Measurements from ENCODE around the gene KLRC3.
"Not testable (repeated sequence)": the region's sequence is repeated elsewhere in the genome, so short reads cannot be mapped to it uniquely, and the experiment has no call there.

KLRC3 gene

DNA sequence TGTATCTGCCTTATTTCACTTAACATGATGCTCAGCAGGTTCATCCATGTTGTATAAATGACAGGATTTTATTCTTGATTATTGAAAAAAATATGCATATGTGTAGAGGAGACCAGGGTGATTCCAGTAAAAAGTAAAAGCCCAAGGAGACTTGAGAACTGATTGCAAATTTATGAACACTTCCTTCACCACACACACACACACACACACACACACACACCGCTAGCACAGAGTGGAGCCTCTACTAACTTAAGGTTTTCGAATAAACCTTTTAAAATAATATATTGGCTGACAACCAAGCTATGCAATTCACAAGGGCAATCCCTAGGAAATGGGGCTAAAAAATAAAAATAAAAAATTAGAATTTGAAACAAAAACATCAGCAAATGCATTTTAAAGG, 22.2 kb downstream of the KLRC3 start:
- Histone ChIP-seq H3K9ac (ENCODE audit: low read depth, low read length) (no peak overlapping the region), H3K4me1 (ENCODE audit: control insufficient read depth, insufficient read depth, low read length) (peaks cover 2% of the 10 kb centered on the region), H3K36me3 (ENCODE audit: control insufficient read depth, insufficient read depth, low read length) (no peaks in the 10 kb centered on the region), H3K4me3 (ENCODE audit: low read depth, low read length) (no peak overlapping the region), H3K27me3 (ENCODE audit: control insufficient read depth, insufficient read depth, low read length) (no peaks in the 10 kb centered on the region), H3K9me3 (ENCODE audit: control insufficient read depth, insufficient read depth, low read length) (no peaks in the 10 kb centered on the region)

DNA sequence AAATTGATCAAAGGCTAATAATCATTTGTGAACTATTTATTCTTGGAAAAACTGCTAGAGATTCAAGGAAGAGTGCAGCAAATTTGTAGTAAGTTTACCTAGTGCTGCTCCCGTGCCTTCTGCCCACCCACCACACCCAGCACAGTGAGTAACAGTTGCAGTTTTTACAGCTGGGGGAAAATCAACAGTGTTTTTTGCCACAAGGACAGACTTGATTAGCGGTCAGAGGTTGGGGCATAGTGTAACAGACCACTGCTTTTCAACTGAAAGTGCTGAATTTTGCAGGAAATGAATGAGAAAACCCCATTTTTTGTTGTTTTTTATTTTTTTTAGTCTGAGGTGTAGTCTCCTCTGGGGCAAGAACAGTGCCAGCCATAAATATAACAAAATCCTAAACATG, 23.1 kb downstream of the KLRC3 start:
- no peak overlapping the region for H3K4me3 ChIP-seq (ENCODE audit: low read depth, low read length)
- no peak overlapping the region for H3K9ac ChIP-seq (ENCODE audit: low read depth, low read length)

DNA sequence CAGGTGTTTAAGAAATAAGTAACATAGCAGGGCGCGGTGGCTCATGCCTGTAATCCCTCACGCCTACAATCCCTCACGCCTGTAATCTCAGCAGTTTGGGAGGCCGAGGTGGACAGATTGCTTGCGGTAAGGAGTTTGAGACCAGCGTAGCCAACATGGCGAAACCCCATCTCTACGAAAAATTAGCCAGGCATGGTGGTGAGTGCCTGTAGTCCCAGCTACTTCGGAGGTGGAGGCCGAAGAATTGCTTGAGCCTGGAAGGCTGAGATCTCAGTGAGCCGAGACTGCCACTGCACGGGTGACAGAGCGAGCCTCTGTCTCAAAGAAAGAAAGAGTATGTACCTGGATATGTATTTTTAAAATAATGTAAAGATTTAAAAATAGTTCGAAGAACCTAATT, 24.2 kb downstream of the KLRC3 start:
- not testable (repeated sequence) for H3K27me3 ChIP-seq (ENCODE audit: control insufficient read depth, insufficient read depth, low read length); H3K36me3 ChIP-seq (ENCODE audit: control insufficient read depth, insufficient read depth, low read length); H3K4me3 ChIP-seq (ENCODE audit: low read depth, low read length); H3K9me3 ChIP-seq (ENCODE audit: control insufficient read depth, insufficient read depth, low read length); H3K9ac ChIP-seq (ENCODE audit: low read depth, low read length); H3K4me1 ChIP-seq (ENCODE audit: control insufficient read depth, insufficient read depth, low read length)

More for the DNA sequence above, 23.1 kb downstream of the KLRC3 start:
- H3K9me3 ChIP-seq (ENCODE audit: control insufficient read depth, insufficient read depth, low read length) = no peaks in the 10 kb centered on the region
- no peaks in the 10 kb centered on the region for H3K27me3 ChIP-seq (ENCODE audit: control insufficient read depth, insufficient read depth, low read length)
- no peaks in the 10 kb centered on the region for H3K36me3 ChIP-seq (ENCODE audit: control insufficient read depth, insufficient read depth, low read length)
- H3K4me1 ChIP-seq (ENCODE audit: control insufficient read depth, insufficient read depth, low read length) = peaks cover 2% of the 10 kb centered on the region

DNA sequence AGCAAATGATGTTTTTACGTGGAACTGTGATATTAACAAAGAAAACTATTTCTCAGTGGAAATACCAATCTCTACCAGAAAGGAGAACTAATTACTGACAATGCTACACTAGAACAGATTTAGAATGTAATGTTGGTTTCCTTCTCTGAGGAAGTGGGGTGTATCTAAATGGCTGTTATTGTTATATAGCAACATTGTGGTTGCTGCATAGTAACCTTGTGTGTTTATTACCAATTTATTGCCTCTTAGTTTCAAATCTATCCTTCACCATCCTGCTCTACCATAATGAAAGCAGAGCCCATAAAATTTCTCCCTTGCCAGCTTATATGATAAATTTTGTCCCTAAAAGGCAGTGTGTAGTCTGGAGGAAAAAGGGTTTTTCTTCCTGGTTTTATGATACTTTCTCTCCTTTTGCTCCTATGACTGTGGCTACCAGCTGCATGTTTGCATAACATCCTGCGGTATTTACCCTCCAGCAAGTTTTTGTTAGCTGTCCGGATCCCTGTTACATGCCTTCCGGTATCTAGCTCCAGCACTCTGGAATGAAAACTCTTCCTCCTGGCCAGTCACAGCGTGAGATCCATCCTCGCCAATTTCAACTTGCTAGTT, 24.9 kb downstream of the KLRC3 start:
- H3K9ac ChIP-seq (ENCODE audit: low read depth, low read length) = no peak overlapping the region
- H3K4me1 ChIP-seq (ENCODE audit: control insufficient read depth, insufficient read depth, low read length) = peaks cover 2% of the 10 kb centered on the region
- no peak overlapping the region for H3K4me3 ChIP-seq (ENCODE audit: low read depth, low read length)

DNA sequence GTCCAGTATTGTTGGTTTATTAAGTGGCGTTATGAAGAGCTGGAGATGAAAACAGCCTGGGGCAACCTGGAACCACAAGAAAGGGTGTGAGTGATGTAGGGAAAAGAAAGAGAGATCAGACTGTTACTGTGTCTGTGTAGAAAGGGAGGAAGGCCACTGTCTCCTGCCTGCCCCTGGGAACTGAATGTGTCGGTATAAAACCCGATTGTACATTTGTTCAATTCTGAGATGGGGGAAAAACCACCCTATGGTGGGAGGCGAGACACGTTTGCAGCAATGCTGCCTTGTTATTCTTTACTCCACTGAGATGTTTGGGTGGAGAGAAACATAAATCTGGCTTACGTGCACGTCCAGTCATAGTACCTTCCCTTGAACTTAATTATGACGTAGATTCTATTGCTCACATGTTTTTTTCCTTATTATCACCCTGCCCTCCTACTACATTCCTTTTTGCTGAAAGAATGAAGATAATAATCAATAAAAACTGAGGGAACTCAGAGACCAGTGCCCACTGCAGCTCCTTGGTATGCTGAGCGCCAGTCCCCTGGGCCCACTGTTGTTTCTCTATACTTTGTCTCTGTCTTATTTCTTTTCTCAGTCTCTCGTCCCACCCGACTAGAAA, 25.8 kb downstream of the KLRC3 start:
- not testable (repeated sequence) for H3K9me3 ChIP-seq (ENCODE audit: control insufficient read depth, insufficient read depth, low read length); H3K36me3 ChIP-seq (ENCODE audit: control insufficient read depth, insufficient read depth, low read length); H3K4me3 ChIP-seq (ENCODE audit: low read depth, low read length); H3K4me1 ChIP-seq (ENCODE audit: control insufficient read depth, insufficient read depth, low read length); H3K9ac ChIP-seq (ENCODE audit: low read depth, low read length); H3K27me3 ChIP-seq (ENCODE audit: control insufficient read depth, insufficient read depth, low read length)

More for the DNA sequence above, 24.9 kb downstream of the KLRC3 start:
- Histone ChIP-seq H3K27me3 (ENCODE audit: control insufficient read depth, insufficient read depth, low read length) (no peaks in the 10 kb centered on the region), H3K9me3 (ENCODE audit: control insufficient read depth, insufficient read depth, low read length) (no peaks in the 10 kb centered on the region), H3K36me3 (ENCODE audit: control insufficient read depth, insufficient read depth, low read length) (no peaks in the 10 kb centered on the region)

DNA sequence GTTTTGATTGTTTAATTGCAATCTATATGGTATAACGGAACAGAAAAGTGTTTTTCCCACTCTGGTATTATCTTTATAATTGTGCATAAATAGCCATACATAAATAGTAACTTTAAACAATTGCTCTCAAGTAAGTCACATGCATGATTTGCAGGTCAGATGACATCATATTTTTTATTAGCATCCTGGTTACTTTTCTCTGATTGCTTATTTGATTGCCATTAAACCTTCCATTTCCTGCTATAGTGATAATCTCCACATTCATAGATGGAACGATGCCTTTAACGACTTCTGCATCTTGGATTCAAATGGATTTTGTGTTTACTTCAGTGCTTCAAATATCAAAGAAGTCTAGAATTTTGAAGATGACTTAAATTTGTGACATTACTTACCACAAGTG, 27.1 kb downstream of the KLRC3 start:
- H3K9me3 ChIP-seq (ENCODE audit: control insufficient read depth, insufficient read depth, low read length) = no peaks in the 10 kb centered on the region
- no peaks in the 10 kb centered on the region for H3K27me3 ChIP-seq (ENCODE audit: control insufficient read depth, insufficient read depth, low read length)
- H3K36me3 ChIP-seq (ENCODE audit: control insufficient read depth, insufficient read depth, low read length) = no peaks in the 10 kb centered on the region
- H3K4me1 ChIP-seq (ENCODE audit: control insufficient read depth, insufficient read depth, low read length) = peaks cover 2% of the 10 kb centered on the region
- H3K9ac ChIP-seq (ENCODE audit: low read depth, low read length) = no peak overlapping the region
- H3K4me3 ChIP-seq (ENCODE audit: low read depth, low read length) = no peak overlapping the region

DNA sequence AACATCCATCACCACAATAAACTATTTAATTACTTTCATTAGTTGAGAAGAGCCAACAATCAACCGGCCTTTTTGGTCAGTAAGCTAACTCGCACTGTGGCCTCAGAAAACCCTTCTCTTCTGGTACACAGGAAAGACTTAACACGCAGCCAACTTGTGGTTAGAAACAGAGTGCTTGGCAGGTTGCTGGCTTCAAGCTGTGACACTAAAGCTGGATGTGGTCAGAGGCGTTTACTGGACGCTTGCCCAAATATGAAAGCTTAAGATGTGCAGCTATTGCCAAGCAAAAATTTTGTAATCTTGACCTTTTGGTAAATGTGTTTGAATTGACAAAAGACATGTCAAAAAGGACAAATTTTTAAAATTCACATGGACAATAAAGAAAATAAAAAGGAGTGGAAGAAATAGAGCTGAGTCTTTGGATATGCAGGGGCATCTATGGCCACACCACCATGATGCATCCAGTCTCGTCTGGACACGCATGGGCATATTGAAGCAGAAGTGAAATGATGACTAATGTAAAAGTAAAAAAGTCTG, 27.9 kb downstream of the KLRC3 start:
- H3K9me3 ChIP-seq (ENCODE audit: control insufficient read depth, insufficient read depth, low read length) = no peaks in the 10 kb centered on the region
- H3K4me1 ChIP-seq (ENCODE audit: control insufficient read depth, insufficient read depth, low read length) = peaks cover 2% of the 10 kb centered on the region
- H3K4me3 ChIP-seq (ENCODE audit: low read depth, low read length) = no peak overlapping the region
- no peaks in the 10 kb centered on the region for H3K36me3 ChIP-seq (ENCODE audit: control insufficient read depth, insufficient read depth, low read length)
- H3K27me3 ChIP-seq (ENCODE audit: control insufficient read depth, insufficient read depth, low read length) = no peaks in the 10 kb centered on the region
- H3K9ac ChIP-seq (ENCODE audit: low read depth, low read length) = no peak overlapping the region

DNA sequence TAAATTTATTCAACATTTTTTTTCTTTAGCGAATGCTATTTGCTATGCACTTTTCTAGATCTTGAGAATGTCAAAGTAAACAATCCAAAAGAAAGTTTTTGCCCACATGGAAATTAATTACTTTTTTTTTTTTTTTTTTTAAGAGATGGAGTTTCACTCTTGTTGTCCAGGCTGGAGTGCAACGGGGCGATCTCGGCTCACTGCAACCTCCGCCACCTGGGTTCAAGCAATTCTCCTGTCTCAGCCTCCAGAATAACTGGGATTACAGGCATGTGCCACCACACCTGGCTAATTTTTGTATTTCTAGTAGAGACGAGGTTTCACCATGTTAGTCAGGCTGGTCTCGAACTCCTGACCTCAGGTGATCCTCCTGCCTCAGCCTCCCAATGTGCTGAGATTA, 29.4 kb downstream of the KLRC3 start:
- not testable (repeated sequence) for H3K4me1 ChIP-seq (ENCODE audit: control insufficient read depth, insufficient read depth, low read length); H3K27me3 ChIP-seq (ENCODE audit: control insufficient read depth, insufficient read depth, low read length); H3K9me3 ChIP-seq (ENCODE audit: control insufficient read depth, insufficient read depth, low read length); H3K36me3 ChIP-seq (ENCODE audit: control insufficient read depth, insufficient read depth, low read length); H3K4me3 ChIP-seq (ENCODE audit: low read depth, low read length); H3K9ac ChIP-seq (ENCODE audit: low read depth, low read length)

DNA sequence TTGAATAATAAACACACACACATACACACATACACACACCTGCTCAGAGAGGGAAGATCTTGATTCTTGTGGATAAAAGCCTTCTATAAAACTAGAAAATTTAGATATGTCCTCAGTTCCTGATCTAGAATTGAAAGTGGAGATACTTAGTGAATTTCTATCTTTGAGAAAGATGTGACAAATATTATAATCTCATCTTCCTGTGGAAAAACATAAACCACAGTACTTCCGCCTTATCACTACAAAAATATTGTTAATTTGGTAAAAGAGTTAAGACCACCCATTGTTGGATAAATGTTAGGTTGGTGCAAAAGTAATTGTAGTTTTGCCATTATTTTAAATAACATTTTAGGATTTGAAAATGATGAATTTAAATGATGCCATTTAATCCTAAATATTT, 30.5 kb downstream of the KLRC3 start, which contains the start of gene KLRK1:
Gene KLRK1, minus strand, starts transcription at position 138 of the 400 bp plus-strand sequence. CDS start 1,231 bp downstream, outside the sequence.
- H3K4me1 ChIP-seq (ENCODE audit: control insufficient read depth, insufficient read depth, low read length) = no peaks in the 10 kb centered on the region
- no peaks in the 10 kb centered on the region for H3K27me3 ChIP-seq (ENCODE audit: control insufficient read depth, insufficient read depth, low read length)
- no peak within 1 kb of the TSS for H3K4me3 ChIP-seq (ENCODE audit: low read depth, low read length)
- no peak within 1 kb of the TSS for H3K9ac ChIP-seq (ENCODE audit: low read depth, low read length)
- H3K36me3 ChIP-seq (ENCODE audit: control insufficient read depth, insufficient read depth, low read length) = no peaks in the 10 kb centered on the region
- H3K9me3 ChIP-seq (ENCODE audit: control insufficient read depth, insufficient read depth, low read length) = no peaks in the 10 kb centered on the region

DNA sequence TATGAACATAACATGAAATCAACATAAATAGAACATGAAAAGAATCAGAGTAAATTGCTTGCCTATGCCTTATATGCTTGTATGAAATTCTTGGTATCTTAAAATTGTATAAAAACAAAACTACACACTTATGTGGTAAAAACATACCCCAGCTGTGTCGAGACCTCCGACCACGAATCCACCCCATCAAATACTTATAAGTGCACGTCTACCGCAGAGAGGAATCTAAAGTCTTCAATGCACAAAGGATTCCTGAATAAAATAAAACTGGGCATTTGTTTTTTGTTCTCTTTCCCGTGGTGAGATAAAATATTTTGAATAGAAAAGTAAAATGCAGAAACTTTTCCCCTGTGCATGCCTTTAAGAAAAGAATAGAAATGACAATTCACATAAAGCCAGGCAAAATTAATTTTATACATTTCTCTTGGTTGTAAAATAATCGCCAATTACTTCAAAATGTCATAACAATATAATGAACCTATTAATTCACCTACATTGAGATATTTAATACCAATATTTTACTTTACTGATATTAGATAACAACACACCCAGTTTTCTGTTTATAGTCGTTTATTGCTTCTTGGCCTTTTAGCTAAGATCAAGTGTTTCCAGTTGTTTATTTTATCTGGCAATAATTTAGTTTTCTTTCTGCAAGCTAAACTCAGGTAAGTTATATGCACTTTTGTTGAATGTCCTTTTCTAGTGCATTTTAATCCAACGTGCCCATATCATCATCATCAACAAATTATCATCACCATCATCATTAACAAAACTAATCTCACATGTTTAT, 31.6 kb downstream of the KLRC3 start:
- Histone ChIP-seq H3K4me3 (ENCODE audit: low read depth, low read length) (no peak overlapping the region), H3K4me1 (ENCODE audit: control insufficient read depth, insufficient read depth, low read length) (no peaks in the 10 kb centered on the region), H3K9me3 (ENCODE audit: control insufficient read depth, insufficient read depth, low read length) (no peaks in the 10 kb centered on the region), H3K27me3 (ENCODE audit: control insufficient read depth, insufficient read depth, low read length) (no peaks in the 10 kb centered on the region), H3K36me3 (ENCODE audit: control insufficient read depth, insufficient read depth, low read length) (no peaks in the 10 kb centered on the region), H3K9ac (ENCODE audit: low read depth, low read length) (no peak overlapping the region)

DNA sequence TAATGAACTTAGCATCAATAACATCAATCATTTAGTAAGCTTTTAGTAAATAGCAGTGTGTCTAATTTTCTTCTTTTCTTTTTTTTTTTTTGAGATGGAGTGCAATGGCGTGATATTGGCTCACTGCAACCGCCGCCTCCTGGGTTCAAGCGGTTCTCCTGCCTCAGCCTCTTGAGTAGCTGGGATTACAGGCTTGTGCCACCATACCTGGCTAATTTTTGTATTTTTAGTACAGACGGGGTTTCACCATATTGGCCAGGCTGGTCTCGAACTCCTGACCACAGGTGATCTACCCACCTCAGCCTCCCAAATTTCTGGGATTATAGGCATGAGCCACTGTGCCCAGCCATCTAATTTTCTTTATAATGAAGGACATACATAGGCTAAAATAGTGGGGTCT, 32.9 kb downstream of the KLRC3 start:
- H3K27me3 ChIP-seq (ENCODE audit: control insufficient read depth, insufficient read depth, low read length); H3K9me3 ChIP-seq (ENCODE audit: control insufficient read depth, insufficient read depth, low read length); H3K36me3 ChIP-seq (ENCODE audit: control insufficient read depth, insufficient read depth, low read length); H3K9ac ChIP-seq (ENCODE audit: low read depth, low read length); H3K4me3 ChIP-seq (ENCODE audit: low read depth, low read length); H3K4me1 ChIP-seq (ENCODE audit: control insufficient read depth, insufficient read depth, low read length): not testable (repeated sequence)

DNA sequence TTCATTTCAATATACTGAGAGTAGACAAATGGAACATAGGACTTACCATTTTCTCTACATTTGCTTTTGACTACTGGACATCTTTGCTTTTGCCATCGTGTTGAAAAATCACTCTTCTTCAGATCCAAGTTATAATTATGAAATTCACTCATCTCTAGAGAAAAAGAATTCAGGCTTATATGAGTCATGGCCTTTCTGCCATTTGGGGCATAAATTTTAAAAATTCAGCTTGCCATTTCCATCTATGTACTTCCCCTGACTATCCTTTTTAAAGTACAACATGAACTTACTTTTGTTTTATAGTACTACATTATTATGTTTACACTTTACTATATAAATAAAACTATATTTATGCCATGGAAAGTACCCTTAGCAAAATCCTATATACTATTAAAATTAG, 33.5 kb downstream of the KLRC3 start:
- H3K4me3 ChIP-seq (ENCODE audit: low read depth, low read length) = no peak overlapping the region
- no peaks in the 10 kb centered on the region for H3K4me1 ChIP-seq (ENCODE audit: control insufficient read depth, insufficient read depth, low read length)

More for the DNA sequence above, 33.5 kb downstream of the KLRC3 start:
- Histone ChIP-seq H3K9me3 (ENCODE audit: control insufficient read depth, insufficient read depth, low read length) (no peaks in the 10 kb centered on the region), H3K36me3 (ENCODE audit: control insufficient read depth, insufficient read depth, low read length) (no peaks in the 10 kb centered on the region), H3K27me3 (ENCODE audit: control insufficient read depth, insufficient read depth, low read length) (no peaks in the 10 kb centered on the region), H3K9ac (ENCODE audit: low read depth, low read length) (no peak overlapping the region)
